Left ventricle myocardium inferior (tissue), 1 donor: ENCODE data around the gene GPR137. TPM values are rescaled to one million over a fixed set of nuclear protein-coding genes. Genes with fewer than 3 reads are reported as not detected.
"Not testable (repeated sequence)": the region's sequence is repeated elsewhere in the genome, so short reads cannot be mapped to it uniquely, and the experiment has no call there.

Experiments used
- DNase-seq: peaks from one replicate; pipeline ENCODE4 v3.0.0-alpha.2; 2020
- H3K27ac ChIP-seq: fragments of 200-600 bp; replicated peaks from 2 replicates; pipeline ENCODE4 v1.8.0; 2021
- H3K27me3 ChIP-seq: fragments of 200-600 bp; 2 replicates; pipeline ENCODE4 v1.8.0; 2021; ENCODE audit warnings: low read depth
- H3K36me3 ChIP-seq: fragments of 200-600 bp; 2 replicates; pipeline ENCODE4 v1.8.0; 2021
- H3K4me1 ChIP-seq: fragments of 200-600 bp; 2 replicates; pipeline ENCODE4 v1.8.0; 2021
- H3K4me3 ChIP-seq: fragments of 200-600 bp; 2 replicates; pipeline ENCODE4 v1.8.0; 2021; ENCODE audit warnings: mild to moderate bottlenecking, moderate library complexity
- H3K9me3 ChIP-seq: fragments of 200-600 bp; replicated peaks from 2 replicates; pipeline ENCODE4 v1.8.0; 2021
- intact Hi-C: fragments of 100-400 bp; cut with micrococcal nuclease; formaldehyde crosslinking; loops from one replicate; pipeline ENCODE4 v1.11.0; 2022
- total RNA-seq: library from RNA; stranded (reverse); fragmentation: NEBNext Ultra II Directional; extraction: Animal tissue kit (Norgen Biotek cat#: 25700); gene quantifications from one replicate; pipeline ENCODE4 v1.2.1, GENCODE V29; 2021
- TF ChIP-seq, protein P1 (sequence below): fragments of 200-600 bp; IDR thresholded peaks from 2 replicates; pipeline ENCODE4 v1.8.0; 2021; ENCODE audit warnings: antibody characterized with exemption, mild to moderate bottlenecking, borderline replicate concordance
- donor health status: DM: no; HTN: yes; CAD: no; lungs with severe emphysema.

GPR137 gene
- total RNA-seq, 1 donor from 2014 or later: 28.4 TPM

DNA sequence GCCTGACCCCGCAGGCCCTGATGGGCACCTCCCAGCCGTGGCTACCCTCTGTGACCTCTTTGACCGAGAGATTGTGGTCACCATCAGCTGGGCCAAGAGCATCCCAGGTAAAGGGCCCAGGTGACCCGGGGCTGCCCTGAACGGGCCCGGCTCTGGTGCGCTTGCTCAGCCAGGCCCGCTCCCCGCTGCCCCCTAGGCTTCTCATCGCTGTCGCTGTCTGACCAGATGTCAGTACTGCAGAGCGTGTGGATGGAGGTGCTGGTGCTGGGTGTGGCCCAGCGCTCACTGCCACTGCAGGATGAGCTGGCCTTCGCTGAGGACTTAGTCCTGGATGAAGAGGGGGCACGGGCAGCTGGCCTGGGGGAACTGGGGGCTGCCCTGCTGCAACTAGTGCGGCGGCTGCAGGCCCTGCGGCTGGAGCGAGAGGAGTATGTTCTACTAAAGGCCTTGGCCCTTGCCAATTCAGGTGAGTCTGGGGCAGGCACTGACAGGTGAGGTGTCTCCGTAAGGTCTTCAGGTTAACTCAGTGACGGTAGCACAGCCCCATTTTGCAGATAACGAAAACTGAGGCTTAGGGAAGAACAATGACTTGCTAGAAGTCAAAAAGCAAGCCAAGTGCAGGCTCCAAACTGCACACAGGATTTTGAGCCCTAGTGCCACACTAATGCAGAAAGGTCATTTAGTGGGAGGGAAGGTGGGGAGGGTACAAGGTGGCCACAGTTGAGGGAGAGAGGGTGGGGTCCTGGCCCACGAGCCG is 29.3 kb downstream of the GPR137 start:
- Histone ChIP-seq H3K4me1 (peaks cover 79% of the 10 kb centered on the region), H3K27ac (peak overlapping the region; percentile 64), H3K9me3 (no peaks in the 10 kb centered on the region), H3K27me3 (no peaks in the 10 kb centered on the region), H3K36me3 (peaks cover 29% of the 10 kb centered on the region), H3K4me3 (no peak overlapping the region)
- TF ChIP-seq, protein P1, sequence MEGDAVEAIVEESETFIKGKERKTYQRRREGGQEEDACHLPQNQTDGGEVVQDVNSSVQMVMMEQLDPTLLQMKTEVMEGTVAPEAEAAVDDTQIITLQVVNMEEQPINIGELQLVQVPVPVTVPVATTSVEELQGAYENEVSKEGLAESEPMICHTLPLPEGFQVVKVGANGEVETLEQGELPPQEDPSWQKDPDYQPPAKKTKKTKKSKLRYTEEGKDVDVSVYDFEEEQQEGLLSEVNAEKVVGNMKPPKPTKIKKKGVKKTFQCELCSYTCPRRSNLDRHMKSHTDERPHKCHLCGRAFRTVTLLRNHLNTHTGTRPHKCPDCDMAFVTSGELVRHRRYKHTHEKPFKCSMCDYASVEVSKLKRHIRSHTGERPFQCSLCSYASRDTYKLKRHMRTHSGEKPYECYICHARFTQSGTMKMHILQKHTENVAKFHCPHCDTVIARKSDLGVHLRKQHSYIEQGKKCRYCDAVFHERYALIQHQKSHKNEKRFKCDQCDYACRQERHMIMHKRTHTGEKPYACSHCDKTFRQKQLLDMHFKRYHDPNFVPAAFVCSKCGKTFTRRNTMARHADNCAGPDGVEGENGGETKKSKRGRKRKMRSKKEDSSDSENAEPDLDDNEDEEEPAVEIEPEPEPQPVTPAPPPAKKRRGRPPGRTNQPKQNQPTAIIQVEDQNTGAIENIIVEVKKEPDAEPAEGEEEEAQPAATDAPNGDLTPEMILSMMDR: no peak
- no peak for DNase-seq
- intact Hi-C loops: no loop called here

DNA sequence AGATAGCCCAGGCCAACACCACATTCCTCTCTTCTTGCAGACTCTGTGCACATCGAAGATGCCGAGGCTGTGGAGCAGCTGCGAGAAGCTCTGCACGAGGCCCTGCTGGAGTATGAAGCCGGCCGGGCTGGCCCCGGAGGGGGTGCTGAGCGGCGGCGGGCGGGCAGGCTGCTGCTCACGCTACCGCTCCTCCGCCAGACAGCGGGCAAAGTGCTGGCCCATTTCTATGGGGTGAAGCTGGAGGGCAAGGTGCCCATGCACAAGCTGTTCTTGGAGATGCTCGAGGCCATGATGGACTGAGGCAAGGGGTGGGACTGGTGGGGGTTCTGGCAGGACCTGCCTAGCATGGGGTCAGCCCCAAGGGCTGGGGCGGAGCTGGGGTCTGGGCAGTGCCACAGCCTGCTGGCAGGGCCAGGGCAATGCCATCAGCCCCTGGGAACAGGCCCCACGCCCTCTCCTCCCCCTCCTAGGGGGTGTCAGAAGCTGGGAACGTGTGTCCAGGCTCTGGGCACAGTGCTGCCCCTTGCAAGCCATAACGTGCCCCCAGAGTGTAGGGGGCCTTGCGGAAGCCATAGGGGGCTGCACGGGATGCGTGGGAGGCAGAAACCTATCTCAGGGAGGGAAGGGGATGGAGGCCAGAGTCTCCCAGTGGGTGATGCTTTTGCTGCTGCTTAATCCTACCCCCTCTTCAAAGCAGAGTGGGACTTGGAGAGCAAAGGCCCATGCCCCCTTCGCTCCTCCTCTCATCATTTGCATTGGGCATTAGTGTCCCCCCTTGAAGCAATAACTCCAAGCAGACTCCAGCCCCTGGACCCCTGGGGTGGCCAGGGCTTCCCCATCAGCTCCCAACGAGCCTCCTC is 30.2 kb downstream of the GPR137 start:
- H3K27me3 ChIP-seq, DNase-seq, intact Hi-C loops, H3K9me3 ChIP-seq: not testable (repeated sequence)
- H3K27ac ChIP-seq: peak overlapping the region; percentile 100
- H3K36me3 ChIP-seq: peaks cover 31% of the 10 kb centered on the region
- peaks cover 74% of the 10 kb centered on the region for H3K4me1 ChIP-seq
- peak overlapping the region; percentile 82 for H3K4me3 ChIP-seq

DNA sequence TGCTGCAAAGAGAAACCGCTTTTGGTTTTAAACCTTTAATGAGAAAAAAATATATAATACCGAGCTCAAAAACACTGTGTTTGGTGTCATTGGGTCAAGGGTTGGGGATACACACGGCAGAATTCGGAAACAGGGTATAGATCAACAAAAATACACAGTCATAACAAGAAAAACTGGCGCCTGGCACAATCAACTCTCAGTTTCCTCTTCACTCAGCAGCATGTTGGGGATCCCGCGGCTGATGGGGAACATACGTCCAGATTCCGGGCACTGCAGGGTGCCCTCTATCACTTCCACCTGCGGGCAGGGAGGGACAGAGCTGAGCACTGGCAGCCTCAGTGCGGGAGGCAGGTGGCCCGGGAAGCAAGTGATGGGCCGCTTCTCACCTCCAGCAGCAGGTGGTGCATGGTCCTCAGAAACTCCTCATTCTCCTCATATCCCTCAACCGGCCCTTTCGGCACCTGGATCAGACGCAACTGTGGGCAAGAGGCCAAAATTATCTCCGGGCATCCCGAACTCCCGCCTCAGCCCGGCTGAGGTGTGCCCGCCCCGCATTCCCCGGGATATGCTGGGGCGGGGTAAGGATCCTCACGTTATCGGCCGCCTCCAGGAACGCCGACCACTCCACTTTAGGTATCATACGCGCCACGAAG is 31.1 kb downstream of the GPR137 start:
- H3K9me3 ChIP-seq: no peaks in the 10 kb centered on the region
- DNase-seq: no peak
- TF ChIP-seq, protein P1: no peak
- peak overlapping the region; percentile 100 for H3K27ac ChIP-seq
- H3K27me3 ChIP-seq: no peaks in the 10 kb centered on the region
- H3K4me1 ChIP-seq: peaks cover 72% of the 10 kb centered on the region
- H3K36me3 ChIP-seq: peaks cover 30% of the 10 kb centered on the region
- intact Hi-C loops: no loop called here
- H3K4me3 ChIP-seq: peak overlapping the region; percentile 82

DNA sequence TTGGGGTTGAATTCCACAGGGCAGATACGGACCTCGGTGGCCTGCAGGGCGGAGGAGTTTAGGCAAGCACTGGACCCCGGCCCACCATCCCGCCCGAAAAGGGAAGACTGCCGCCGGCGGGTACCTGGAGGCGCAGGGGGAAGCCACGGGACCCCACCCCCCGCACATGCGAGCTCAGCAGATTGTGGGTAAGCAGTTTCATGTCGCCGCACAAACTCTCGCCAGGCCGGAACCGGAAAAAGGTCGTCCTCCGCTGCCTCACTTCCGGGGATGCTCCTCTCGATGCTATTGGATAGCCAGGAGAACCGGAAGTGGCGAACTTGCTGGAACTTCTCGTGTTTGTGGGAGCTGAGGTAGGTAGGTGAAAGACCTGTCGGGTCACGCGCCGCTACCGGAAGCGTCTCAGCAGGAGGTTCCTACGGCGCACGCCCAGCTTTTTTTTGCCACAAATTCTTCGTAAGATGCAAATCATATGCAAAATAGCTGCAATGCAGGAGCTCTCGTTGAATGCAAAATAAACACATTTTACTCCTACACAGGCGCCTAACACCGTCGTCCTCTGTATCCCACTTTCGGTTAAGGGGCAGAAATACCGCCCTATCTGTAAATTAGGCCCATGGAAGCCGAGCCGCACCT is 31.8 kb downstream of the GPR137 start, which contains the start of gene TRMT112:
Gene TRMT112 (minus strand): TSS at position 235 of the 636 bp plus-strand sequence. CDS start 33 bp downstream, at position 202.
- H3K9me3 ChIP-seq: no peaks in the 10 kb centered on the region
- H3K27me3 ChIP-seq: no peaks in the 10 kb centered on the region
- peaks cover 69% of the 10 kb centered on the region for H3K4me1 ChIP-seq
- peak within 1 kb of the TSS; percentile 82 for H3K4me3 ChIP-seq
- intact Hi-C loops: no loop called here
- DNase-seq: peak; percentile 94
- peak within 1 kb of the TSS; percentile 100 for H3K27ac ChIP-seq
- TF ChIP-seq, protein P1: no peak
- peaks cover 34% of the 10 kb centered on the region for H3K36me3 ChIP-seq

DNA sequence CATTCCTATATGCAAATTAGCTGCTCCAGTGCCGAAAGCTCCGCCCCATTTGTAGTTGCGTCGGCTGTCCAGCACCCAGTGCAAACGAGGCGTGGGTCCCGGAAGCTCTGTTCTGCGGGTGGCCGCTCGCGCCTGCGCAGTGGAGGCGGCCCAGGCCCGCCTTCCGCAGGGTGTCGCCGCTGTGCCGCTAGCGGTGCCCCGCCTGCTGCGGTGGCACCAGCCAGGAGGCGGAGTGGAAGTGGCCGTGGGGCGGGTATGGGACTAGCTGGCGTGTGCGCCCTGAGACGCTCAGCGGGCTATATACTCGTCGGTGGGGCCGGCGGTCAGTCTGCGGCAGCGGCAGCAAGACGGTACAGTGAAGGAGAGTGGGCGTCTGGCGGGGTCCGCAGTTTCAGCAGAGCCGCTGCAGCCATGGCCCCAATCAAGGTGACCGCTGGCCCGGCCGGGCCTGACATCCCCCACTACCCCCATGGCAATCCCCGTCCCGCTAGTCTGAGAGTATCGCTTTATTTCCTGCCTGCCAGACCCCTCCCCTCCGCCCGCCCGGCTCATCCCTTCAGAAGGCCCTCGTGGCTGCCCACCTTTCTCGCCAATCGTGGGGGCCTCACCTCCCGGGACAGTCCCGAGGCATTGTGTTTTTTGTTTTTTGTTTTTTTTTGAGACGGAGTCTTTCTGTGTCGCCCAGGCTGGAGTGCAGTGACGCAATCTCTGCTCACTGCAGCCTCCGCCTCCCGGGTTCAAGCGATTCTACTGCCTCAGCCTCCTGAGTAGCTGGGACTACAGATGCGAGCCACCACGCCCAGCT is 32.5 kb downstream of the GPR137 start, which contains the start of gene PRDX5:
Gene PRDX5 (plus strand): TSS at position 161 of the 805 bp plus-strand sequence. CDS start 95 bp downstream, at position 256.
- intact Hi-C loops: no loop called here
- DNase-seq: peak; percentile 96
- TF ChIP-seq, protein P1: peak; percentile 53
- Histone ChIP-seq H3K27me3 (no peaks in the 10 kb centered on the region), H3K4me3 (peak within 1 kb of the TSS; percentile 82), H3K9me3 (no peaks in the 10 kb centered on the region), H3K27ac (peak within 1 kb of the TSS; percentile 100), H3K36me3 (peaks cover 38% of the 10 kb centered on the region), H3K4me1 (peaks cover 61% of the 10 kb centered on the region)
